Activated CD8-positive, alpha-beta memory T cell treated with anti-CD3 and anti-CD28 coated beads for 24 hours (primary cell): ENCODE measurements around the gene ANKRD11.
"Not testable (repeated sequence)": the region's sequence is repeated elsewhere in the genome, so short reads cannot be mapped to it uniquely, and the experiment has no call there.

Source experiments
- DNase-seq: peaks from one replicate; pipeline ENCODE4 v3.0.0-alpha.2; 2020

ANKRD11 gene

GRCh38 chr16:89476811-89477261 is 13.5 kb downstream of the ANKRD11 start:
- DNase-seq, result no peak

GRCh38 chr16:89476379-89476778 is 14.0 kb downstream of the ANKRD11 start:
- DNase-seq, result no peak

GRCh38 chr16:89475144-89475543 is 15.2 kb downstream of the ANKRD11 start:
- DNase-seq, result no peak

GRCh38 chr16:89473791-89474414 is 16.5 kb downstream of the ANKRD11 start:
- no peak for DNase-seq

- no peak for DNase-seq
Measured at GRCh38 chr16:89473136-89473712, 17.1 kb downstream of the ANKRD11 start.

- no peak for DNase-seq
Measured at GRCh38 chr16:89472711-89473075, 17.7 kb downstream of the ANKRD11 start.

GRCh38 chr16:89467382-89467781 is 23.0 kb downstream of the ANKRD11 start:
- no peak for DNase-seq

GRCh38 chr16:89466920-89467319 is 23.4 kb downstream of the ANKRD11 start:
- no peak for DNase-seq

GRCh38 chr16:89463312-89463711 is 27.0 kb downstream of the ANKRD11 start:
- DNase-seq, result not testable (repeated sequence)

- DNase-seq, result not testable (repeated sequence)
Measured at GRCh38 chr16:89462639-89463038, 27.7 kb downstream of the ANKRD11 start.

- not testable (repeated sequence) for DNase-seq
Measured at GRCh38 chr16:89461890-89462289, 28.5 kb downstream of the ANKRD11 start.

GRCh38 chr16:89460556-89460955 is 29.8 kb downstream of the ANKRD11 start:
- DNase-seq, result no peak

GRCh38 chr16:89458967-89459366 is 31.4 kb downstream of the ANKRD11 start:
- no peak for DNase-seq

GRCh38 chr16:89458551-89458950 is 31.8 kb downstream of the ANKRD11 start:
- no peak for DNase-seq

- DNase-seq, result no peak
Measured at GRCh38 chr16:89456419-89456959, 33.9 kb downstream of the ANKRD11 start.

- DNase-seq, result no peak
Measured at GRCh38 chr16:89455692-89456091, 34.7 kb downstream of the ANKRD11 start.

GRCh38 chr16:89455178-89455577 is 35.2 kb downstream of the ANKRD11 start:
- DNase-seq, result no peak

GRCh38 chr16:89454378-89455125 is 35.8 kb downstream of the ANKRD11 start:
- DNase-seq, result not testable (repeated sequence)

- DNase-seq, result no peak
Measured at GRCh38 chr16:89453501-89454321, 36.6 kb downstream of the ANKRD11 start.

GRCh38 chr16:89452925-89453324 is 37.4 kb downstream of the ANKRD11 start:
- DNase-seq, result no peak

- DNase-seq, result no peak
Measured at GRCh38 chr16:89452241-89452640, 38.1 kb downstream of the ANKRD11 start.

GRCh38 chr16:89450537-89450936 is 39.8 kb downstream of the ANKRD11 start:
- DNase-seq, result no peak
